Transverse colon (tissue), 4 donors: ENCODE data around the gene KIF5B. TPM values are rescaled to one million over a fixed set of nuclear protein-coding genes. Genes with fewer than 3 reads are reported as not detected.
"Not testable (repeated sequence)": the region's sequence is repeated elsewhere in the genome, so short reads cannot be mapped to it uniquely, and the experiment has no call there.

Source experiments
- DNase-seq: peaks from one replicate; pipeline ENCODE4 v3.0.0-alpha.2; 2019
- H3K27ac ChIP-seq, 4 donors: fragments of 200-600 bp; sonication (generic); 2 replicates each; pipeline ENCODE4 v1.5.1; 2016 to 2018; ENCODE audit warnings: inconsistent platforms in 4 of 4
- H3K27me3 ChIP-seq: fragments of 200-600 bp; sonication (generic); 2 replicates; pipeline ENCODE4 v1.5.1; 2017; ENCODE audit warnings: inconsistent platforms
- H3K36me3 ChIP-seq, 4 donors: fragments of 200-600 bp; sonication (generic); 2 replicates each; pipeline ENCODE4 v1.5.1; 2017 to 2019; ENCODE audit warnings: inconsistent platforms in 4 of 4
- H3K4me1 ChIP-seq, 4 donors: fragments of 200-600 bp; sonication (generic); 2 replicates each; pipeline ENCODE4 v1.5.1; 2017 to 2020; ENCODE audit warnings: inconsistent platforms in 4 of 4
- H3K4me3 ChIP-seq, 4 donors: fragments of 200-600 bp; sonication (generic); 1 replicate in 1 of 4; 2 replicates in 3 of 4; pipeline versions ENCODE4 v1.5.1 to v1.6.1; 2017 to 2019; ENCODE audit warnings: inconsistent platforms in 4 of 4
- H3K9me3 ChIP-seq, 2 donors: fragments of 200-600 bp; sonication (generic); 2 replicates each; pipeline ENCODE4 v1.5.1; 2017 to 2019; ENCODE audit warnings: inconsistent platforms in 2 of 2
- CTCF ChIP-seq, 5 experiments: fragments of 200-600 bp in 3 of 5; fragments of 450-650 bp in 2 of 5; sonication (generic) in 3 of 5; IDR thresholded peaks; 1 replicate in 2 of 5; 2 replicates in 3 of 5; pipeline ENCODE4 v1.5.1; 2016 to 2017; ENCODE audit warnings: antibody characterized with exemption in 5 of 5, inconsistent platforms in 3 of 5, mild to moderate bottlenecking in 2 of 5, moderate library complexity in 1 of 5
- EP300 ChIP-seq: sonication (generic); formaldehyde crosslinking; IDR thresholded peaks from one replicate; pipeline ENCODE4 v1.6.1; 2017; ENCODE audit warnings: antibody characterized with exemption, low read depth
- POLR2A ChIP-seq: fragments of 450-650 bp; IDR thresholded peaks from one replicate; pipeline ENCODE4 v1.6.1; 2016; ENCODE audit warnings: antibody characterized with exemption, mild to moderate bottlenecking, moderate library complexity
- POLR2AphosphoS5 ChIP-seq, 3 donors: sonication (generic); formaldehyde crosslinking; IDR thresholded peaks; one replicate each; pipeline ENCODE4 v1.6.1; 2016; ENCODE audit warnings: antibody characterized with exemption in 3 of 3
- WGBS, 2 donors: methylation state at CpG; one replicate each; pipeline ENCODE4 v1.1.5; 2018; ENCODE audit warnings: low coverage in 1 of 2; 5-methylcytosine and 5-hydroxymethylcytosine counted together
- in situ Hi-C, 4 donors: fragments of 200-750 bp; cut with MboI; loops; one replicate each; pipeline versions ENCODE4 v1.15.0 to v1.15.1; 2017; ENCODE audit warnings: low sequenced_read_pairs in 3 of 4, low pct_ligation_motif_present in 1 of 4, low pct_unique_long_range_greater_than_20kb in 1 of 4
- intact Hi-C: fragments of 100-400 bp; cut with DNase I; formaldehyde crosslinking; loops from one replicate; pipeline ENCODE4 v1.15.1; 2023; ENCODE audit warnings: low total_unique reads
- total RNA-seq, 4 donors: library from RNA; depleted of rRNA; stranded (reverse); fragments of >200 nt; gene quantifications; one replicate each; pipeline ENCODE4 v1.1.0, GENCODE V29; 2016

The KIF5B gene
- total RNA-seq, 4 donors from 2014 or later, result 77.1 to 166 (median 135) TPM

GRCh38 chr10:32068569-32068968 is 12.3 kb upstream of the KIF5B start:
- Histone ChIP-seq H3K4me1 (peaks cover 0 to 1% (median 0%) of the 10 kb centered on the region in 4 donors), H3K9me3 (no peaks in the 10 kb centered on the region), H3K4me3 (no peak overlapping the region), H3K36me3 (no peaks in the 10 kb centered on the region), H3K27me3 (no peaks in the 10 kb centered on the region), H3K27ac (no peak overlapping the region)
- intact Hi-C loops, result no loop called here
- DNase-seq, result no peak
- TF ChIP-seq POLR2AphosphoS5 (IDR thresholded peaks at IDR 0.05) (no peak), POLR2A (no peak), EP300 (no peak), CTCF (IDR thresholded peaks at IDR 0.05) (no peak)
- 81 to 82% methylated on average over 12 of the region's 12 CpGs for WGBS, 2 donors
- in situ Hi-C loops, result no loop called here

- H3K9me3 ChIP-seq, H3K36me3 ChIP-seq, H3K4me1 ChIP-seq, in situ Hi-C loops, H3K4me3 ChIP-seq, intact Hi-C loops, DNase-seq, H3K27ac ChIP-seq, H3K27me3 ChIP-seq: not testable (repeated sequence)
- 83 to 91% methylated on average over 1 to 5 of the region's 5 CpGs for WGBS, 2 donors
Measured at GRCh38 chr10:32067931-32068330, 11.7 kb upstream of the KIF5B start.

- WGBS, 2 donors, result 62 to 68% methylated on average over 4 of the region's 4 CpGs
- H3K27ac ChIP-seq, result no peak overlapping the region
- no peaks in the 10 kb centered on the region for H3K4me1 ChIP-seq
- no peak for TF ChIP-seq POLR2A
- TF ChIP-seq EP300, result no peak
- no peak for TF ChIP-seq CTCF (IDR thresholded peaks at IDR 0.05)
- TF ChIP-seq POLR2AphosphoS5 (IDR thresholded peaks at IDR 0.05), result no peak
- in situ Hi-C loops (no loop called here), intact Hi-C loops (no loop called here)
- no peaks in the 10 kb centered on the region for H3K36me3 ChIP-seq
- no peak overlapping the region for H3K4me3 ChIP-seq
- no peaks in the 10 kb centered on the region for H3K9me3 ChIP-seq
- no peaks in the 10 kb centered on the region for H3K27me3 ChIP-seq
- DNase-seq, result no peak
Measured at GRCh38 chr10:32065856-32066255, 9.6 kb upstream of the KIF5B start.

GRCh38 chr10:32061440-32061839 is 5.2 kb upstream of the KIF5B start:
- no peaks in the 10 kb centered on the region for H3K9me3 ChIP-seq
- H3K27me3 ChIP-seq, result no peaks in the 10 kb centered on the region
- 95% methylated on average over 2 of the region's 2 CpGs for WGBS, 2 donors
- H3K4me1 ChIP-seq, result peaks cover 0 to 13% (median 4%) of the 10 kb centered on the region in 4 donors
- no peak overlapping the region for H3K27ac ChIP-seq
- H3K4me3 ChIP-seq, result no peak overlapping the region
- intact Hi-C loops (no loop called here), in situ Hi-C loops (no loop called here)
- no peaks in the 10 kb centered on the region for H3K36me3 ChIP-seq
- TF ChIP-seq POLR2AphosphoS5 (IDR thresholded peaks at IDR 0.05) (no peak), POLR2A (no peak), EP300 (no peak), CTCF (IDR thresholded peaks at IDR 0.05) (no peak)
- no peak for DNase-seq

- in situ Hi-C loops, result no loop called here
- intact Hi-C loops, result no loop called here
- Histone ChIP-seq H3K27ac (no peak overlapping the region), H3K27me3 (no peaks in the 10 kb centered on the region), H3K9me3 (no peaks in the 10 kb centered on the region), H3K4me1 (peaks cover 0 to 13% (median 4%) of the 10 kb centered on the region in 4 donors), H3K36me3 (no peaks in the 10 kb centered on the region), H3K4me3 (no peak overlapping the region)
- 88% methylated on average over 4 of the region's 4 CpGs; no CpG with 5 or more reads in 1 of the 2 donors for WGBS, 2 donors
- no peak for DNase-seq
- TF ChIP-seq POLR2A (no peak), CTCF (IDR thresholded peaks at IDR 0.05) (no peak), POLR2AphosphoS5 (IDR thresholded peaks at IDR 0.05) (no peak)
Measured at GRCh38 chr10:32060347-32060746, 4.1 kb upstream of the KIF5B start.
